Pancreas (tissue), 10 donors: Measurements from ENCODE around the gene EFNA5. TPM values are rescaled to one million over a fixed set of nuclear protein-coding genes. Genes with fewer than 3 reads are reported as not detected.

Experiments used
- ATAC-seq, 4 donors: fragments of 200-7000 bp; cut with Tn5 transposase; one replicate each; pipeline versions ENCODE4 v1.8.0 to v1.9.1; 2020; ENCODE audit warnings: mild to moderate bottlenecking in 4 of 4, moderate library complexity in 4 of 4
- DNase-seq, 6 donors: peaks; one replicate each; pipeline ENCODE4 v3.0.0-alpha.2; 2020
- FAIRE-seq: peaks from 2 replicates; lab custom pipeline; 2012; peaks lifted over from hg19 to GRCh38; lab: Jason Lieb, UNC
- H3K27ac ChIP-seq, 4 donors: fragments of 200-600 bp; sonication (generic); 1 replicate in 3 of 4; 2 replicates in 1 of 4; pipeline versions ENCODE4 v1.5.0 to v1.8.0; 2020
- H3K27me3 ChIP-seq, 4 donors: fragments of 200-600 bp; one replicate each; pipeline ENCODE4 v1.8.0; 2021
- H3K36me3 ChIP-seq, 3 donors: fragments of 200-600 bp; sonication (generic) in 1 of 3; one replicate each; pipeline versions ENCODE4 v1.5.0 to v1.8.0; 2020 to 2021
- H3K4me1 ChIP-seq, 3 donors: fragments of 200-600 bp; one replicate each; pipeline ENCODE4 v1.8.0; 2021
- H3K4me3 ChIP-seq, 4 donors: fragments of 200-600 bp; sonication (generic) in 2 of 4; one replicate each; pipeline versions ENCODE4 v1.5.0 to v1.8.0; 2020 to 2021
- H3K9me3 ChIP-seq, 4 donors: fragments of 200-600 bp; one replicate each; pipeline ENCODE4 v1.8.0; 2021
- CTCF ChIP-seq, 4 donors: fragments of 200-600 bp; sonication (generic) in 3 of 4; IDR thresholded peaks; one replicate each; pipeline versions ENCODE4 v1.5.0 to v1.8.0; 2021; ENCODE audit warnings: antibody characterized with exemption in 4 of 4
- WGBS, 2 donors: extraction: QIAGEN DNeasy Blood & Tissue Kit; methylation state at CpG; one replicate each; pipeline ENCODE4 v1.1.7; 2013; 5-methylcytosine and 5-hydroxymethylcytosine counted together
- intact Hi-C, 3 donors: fragments of 100-400 bp; cut with DNase I; formaldehyde crosslinking; loops; one replicate each; pipeline versions ENCODE4 v1.11.1 to v1.14.2; 2022
- polyA plus RNA-seq, 2 donors: library from polyadenylated mRNA; stranded (reverse); fragments of 200-250 nt; gene quantifications; one replicate each; pipeline ENCODE4 v1.2.3, GENCODE V29; 2013
- total RNA-seq, 6 donors: library from RNA; stranded (reverse); fragmentation: NEBNext Ultra II Directional in 4 of 6; extraction: Animal tissue kit (Norgen Biotek cat#: 25700) in 4 of 6; gene quantifications; one replicate each; pipeline versions ENCODE4 v1.2.1 to v1.2.4, GENCODE V29; 2021 to 2023
- donor health status: healthy with polysubstance abuse.
- donor health status: DM: no; HTN: no; CAD: no; lungs with moderate emphysema.
- donor health status: DM: no; HTN: no; CAD: no.
- donor health status: control.
- donor health status: control.
- donor health status: Bipolar disorder and iron deficiency.
- donor health status: DM: yes; HTN: yes; CAD: no.
- donor health status: DM: no; HTN: no; CAD: no.
- donor health status: DM: no; HTN: no; CAD: no.
- donor health status: DM: yes; HTN: yes; CAD: no.

The EFNA5 gene
- total and polyA plus RNA-seq, 8 donors: 0.23 to 3.8 (median 2.1) TPM

- Histone ChIP-seq H3K36me3 (no peaks in the 10 kb centered on the region), H3K27me3 (no peaks in the 10 kb centered on the region), H3K4me1 (no peaks in the 10 kb centered on the region), H3K4me3 (no peak overlapping the region), H3K27ac (no peak overlapping the region), H3K9me3 (no peaks in the 10 kb centered on the region)
- 82 to 90% methylated on average over 3 of the region's 3 CpGs for WGBS, 2 donors
- TF ChIP-seq CTCF (IDR thresholded peaks at IDR 0.05): no peak
- no peak for ATAC-seq
- DNase-seq: no peak
- intact Hi-C loops: no loop called here
- FAIRE-seq: no peak
Observed at GRCh38 chr5:107449369-107449768, 221.4 kb downstream of the EFNA5 start.

- Histone ChIP-seq H3K36me3 (no peaks in the 10 kb centered on the region), H3K9me3 (no peaks in the 10 kb centered on the region), H3K27me3 (no peaks in the 10 kb centered on the region), H3K27ac (no peak overlapping the region), H3K4me1 (no peaks in the 10 kb centered on the region), H3K4me3 (no peak overlapping the region)
- intact Hi-C loops: no loop called here
- FAIRE-seq (no peak), ATAC-seq (no peak), DNase-seq (no peak)
- 69 to 71% methylated on average over 5 to 6 of the region's 6 CpGs for WGBS, 2 donors
- TF ChIP-seq CTCF (IDR thresholded peaks at IDR 0.05): no peak
Observed at GRCh38 chr5:107447587-107447986, 223.2 kb downstream of the EFNA5 start.

GRCh38 chr5:107446972-107447371 is 223.8 kb downstream of the EFNA5 start:
- 72 to 85% methylated on average over 3 of the region's 3 CpGs for WGBS, 2 donors
- Histone ChIP-seq H3K4me3 (no peak overlapping the region), H3K4me1 (no peaks in the 10 kb centered on the region), H3K9me3 (no peaks in the 10 kb centered on the region), H3K36me3 (no peaks in the 10 kb centered on the region), H3K27ac (no peak overlapping the region), H3K27me3 (no peaks in the 10 kb centered on the region)
- no peak for TF ChIP-seq CTCF (IDR thresholded peaks at IDR 0.05)
- DNase-seq: no peak
- intact Hi-C loops: no loop called here
- ATAC-seq: no peak
- FAIRE-seq: no peak

- intact Hi-C loops: no loop called here
- no peaks in the 10 kb centered on the region for H3K27me3 ChIP-seq
- TF ChIP-seq CTCF (IDR thresholded peaks at IDR 0.05): no peak
- 88 to 95% methylated on average over 3 of the region's 3 CpGs for WGBS, 2 donors
- no peak for FAIRE-seq
- no peak for DNase-seq
- H3K4me3 ChIP-seq: no peak overlapping the region
- no peak for ATAC-seq
- no peak overlapping the region for H3K27ac ChIP-seq
- no peaks in the 10 kb centered on the region for H3K36me3 ChIP-seq
- no peaks in the 10 kb centered on the region for H3K4me1 ChIP-seq
- no peaks in the 10 kb centered on the region for H3K9me3 ChIP-seq
Observed at GRCh38 chr5:107444300-107444699, 226.4 kb downstream of the EFNA5 start.

GRCh38 chr5:107443897-107444296 is 226.8 kb downstream of the EFNA5 start:
- ATAC-seq (no peak), DNase-seq (no peak), FAIRE-seq (no peak)
- no peak for TF ChIP-seq CTCF (IDR thresholded peaks at IDR 0.05)
- no peaks in the 10 kb centered on the region for H3K9me3 ChIP-seq
- no peaks in the 10 kb centered on the region for H3K27me3 ChIP-seq
- H3K27ac ChIP-seq: no peak overlapping the region
- no peaks in the 10 kb centered on the region for H3K4me1 ChIP-seq
- 80 to 83% methylated on average over 3 of the region's 3 CpGs for WGBS, 2 donors
- intact Hi-C loops: no loop called here
- H3K36me3 ChIP-seq: no peaks in the 10 kb centered on the region
- H3K4me3 ChIP-seq: no peak overlapping the region
